ENCODE measurements around the gene TRANK1. TPM values are rescaled to one million over a fixed set of nuclear protein-coding genes. Genes with fewer than 3 reads are reported as not detected.

TRANK1 gene
- total RNA-seq, 1 experiment from 2014 or later = 10.5 TPM

- TF ChIP-seq ELF4 (CRISPR knock-in tag; IDR thresholded peaks at IDR 0.05; ENCODE audit: low read depth) = no peak
These were observed 94.1 kb downstream of the TRANK1 start (continued) for GRCh38 chr3:36850743-36851142.

DNA sequence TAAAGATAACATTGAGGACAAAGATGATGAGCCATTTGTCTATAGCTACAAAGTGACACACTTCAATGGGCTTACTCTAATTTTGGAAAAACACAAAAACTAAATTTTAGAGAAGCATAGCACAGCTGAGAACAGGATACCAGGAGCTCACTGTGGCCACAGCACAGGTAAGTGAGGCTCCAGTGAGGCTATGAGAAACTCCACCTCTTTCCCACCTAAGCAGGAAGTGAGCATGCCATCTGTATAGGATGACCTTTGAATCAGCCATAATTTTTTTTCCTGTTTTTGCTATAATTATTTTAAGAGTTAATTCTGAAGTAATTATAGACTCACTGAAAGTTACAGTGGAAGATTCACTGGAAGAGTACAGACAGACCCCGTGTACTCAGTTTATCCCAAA, 98.4 kb downstream of the TRANK1 start:
- no peak for ATAC-seq
- no peak overlapping the region for H3K4me3 Mint-ChIP-seq
- peaks cover 15% of the 10 kb centered on the region for H3K9me3 Mint-ChIP-seq
- ChIA-PET CTCF (no interaction called here), POLR2A (no interaction called here)
- peaks cover 14% of the 10 kb centered on the region for H3K36me3 Mint-ChIP-seq
- no peaks in the 10 kb centered on the region; the same call in 1 of the 2 replicates for H3K4me1 Mint-ChIP-seq
- no peak overlapping the region for H3K27ac Mint-ChIP-seq
- TF ChIP-seq NR3C1 (CRISPR knock-in tag; conservative IDR thresholded peaks at IDR 0.05; ENCODE audit: low read depth) (no peak), E2F5 (CRISPR knock-in tag; IDR thresholded peaks at IDR 0.05) (no peak), FOXJ3 (CRISPR knock-in tag; IDR thresholded peaks at IDR 0.05; ENCODE audit: borderline replicate concordance) (no peak), ETV6 (CRISPR knock-in tag; IDR thresholded peaks at IDR 0.05) (no peak), TCF7 (CRISPR knock-in tag; IDR thresholded peaks at IDR 0.05; ENCODE audit: low read depth) (no peak), FOXK1 (CRISPR knock-in tag; IDR thresholded peaks at IDR 0.05) (no peak), ZNF671 (CRISPR knock-in tag; IDR thresholded peaks at IDR 0.05) (no peak), JUN (CRISPR knock-in tag; IDR thresholded peaks at IDR 0.05) (no peak), ZNF532 (CRISPR knock-in tag; IDR thresholded peaks at IDR 0.05; ENCODE audit: borderline replicate concordance) (no peak)
- TF ChIP-seq, protein P1, sequence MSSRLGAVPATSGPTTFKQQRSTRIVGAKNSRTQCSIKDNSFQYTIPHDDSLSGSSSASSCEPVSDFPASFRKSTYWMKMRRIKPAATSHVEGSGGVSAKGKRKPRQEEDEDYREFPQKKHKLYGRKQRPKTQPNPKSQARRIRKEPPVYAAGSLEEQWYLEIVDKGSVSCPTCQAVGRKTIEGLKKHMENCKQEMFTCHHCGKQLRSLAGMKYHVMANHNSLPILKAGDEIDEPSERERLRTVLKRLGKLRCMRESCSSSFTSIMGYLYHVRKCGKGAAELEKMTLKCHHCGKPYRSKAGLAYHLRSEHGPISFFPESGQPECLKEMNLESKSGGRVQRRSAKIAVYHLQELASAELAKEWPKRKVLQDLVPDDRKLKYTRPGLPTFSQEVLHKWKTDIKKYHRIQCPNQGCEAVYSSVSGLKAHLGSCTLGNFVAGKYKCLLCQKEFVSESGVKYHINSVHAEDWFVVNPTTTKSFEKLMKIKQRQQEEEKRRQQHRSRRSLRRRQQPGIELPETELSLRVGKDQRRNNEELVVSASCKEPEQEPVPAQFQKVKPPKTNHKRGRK (CRISPR knock-in tag; IDR thresholded peaks at IDR 0.05; ENCODE audit: borderline replicate concordance) = no peak
- TF ChIP-seq, protein P2, sequence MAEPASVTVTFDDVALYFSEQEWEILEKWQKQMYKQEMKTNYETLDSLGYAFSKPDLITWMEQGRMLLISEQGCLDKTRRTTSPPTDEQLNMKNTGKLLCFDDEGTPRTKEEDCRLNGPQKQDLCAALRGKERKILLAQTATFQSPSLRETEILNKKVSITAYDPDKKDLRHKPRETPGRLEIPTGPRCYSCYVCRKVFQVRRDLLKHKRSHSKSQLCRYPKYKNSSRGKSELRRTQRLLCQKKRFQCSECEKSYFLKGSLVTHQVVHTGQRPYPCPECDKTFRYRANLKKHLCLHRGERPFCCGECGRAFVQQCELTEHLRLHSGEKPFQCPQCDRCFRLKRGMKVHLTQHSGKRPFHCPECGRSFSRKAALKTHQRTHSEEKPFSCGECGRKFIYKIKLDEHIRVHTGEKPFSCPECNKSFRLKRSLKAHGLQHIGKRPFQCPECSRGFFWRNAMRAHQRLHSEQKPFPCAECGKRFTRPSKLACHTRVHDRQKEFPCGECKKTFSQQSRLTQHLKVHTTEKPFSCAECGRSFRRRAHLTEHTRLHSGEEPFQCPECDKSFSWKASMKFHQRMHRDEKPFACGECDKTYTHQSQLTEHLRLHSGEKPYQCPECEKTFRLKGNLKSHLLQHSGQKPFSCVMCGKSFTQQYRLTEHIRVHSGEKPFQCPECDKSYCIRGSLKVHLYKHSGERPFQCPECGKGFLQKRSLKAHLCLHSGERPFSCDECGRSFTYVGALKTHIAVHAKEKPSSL (CRISPR knock-in tag; conservative IDR thresholded peaks at IDR 0.05) = no peak
- DNase-seq (ENCODE audit: low spot score) = no peak
- no peaks in the 10 kb centered on the region for H3K27me3 Mint-ChIP-seq (ENCODE audit: low read depth)

- ChIA-PET POLR2A (no interaction called here), CTCF (interaction anchor here (0.7 to 1.7 kb wide), 4 partner anchors 51 to 869 kb away, joined by 3 to 7 read pairs (median 4); no protein-coding TSS in a partner anchor)
- ATAC-seq (peak; percentile 98), DNase-seq (ENCODE audit: low spot score) (peak; percentile 81)
- peaks cover 24% of the 10 kb centered on the region for H3K36me3 Mint-ChIP-seq
- H3K9me3 Mint-ChIP-seq = peaks cover 23% of the 10 kb centered on the region
- no peak overlapping the region for H3K27ac Mint-ChIP-seq
- no peaks in the 10 kb centered on the region; the same call in 1 of the 2 replicates for H3K4me1 Mint-ChIP-seq
- H3K4me3 Mint-ChIP-seq = no peak overlapping the region
- no peaks in the 10 kb centered on the region for H3K27me3 Mint-ChIP-seq (ENCODE audit: low read depth)
- TF ChIP-seq ZNF263 (CRISPR knock-in tag; IDR thresholded peaks at IDR 0.05; ENCODE audit: low read depth) (no peak), ZNF138 (CRISPR knock-in tag; conservative IDR thresholded peaks at IDR 0.05) (no peak), ZNF232 (CRISPR knock-in tag; IDR thresholded peaks at IDR 0.05) (no peak), NFE2L1 (CRISPR knock-in tag; IDR thresholded peaks at IDR 0.05) (peak; percentile 100)
- TF ChIP-seq, protein P3, sequence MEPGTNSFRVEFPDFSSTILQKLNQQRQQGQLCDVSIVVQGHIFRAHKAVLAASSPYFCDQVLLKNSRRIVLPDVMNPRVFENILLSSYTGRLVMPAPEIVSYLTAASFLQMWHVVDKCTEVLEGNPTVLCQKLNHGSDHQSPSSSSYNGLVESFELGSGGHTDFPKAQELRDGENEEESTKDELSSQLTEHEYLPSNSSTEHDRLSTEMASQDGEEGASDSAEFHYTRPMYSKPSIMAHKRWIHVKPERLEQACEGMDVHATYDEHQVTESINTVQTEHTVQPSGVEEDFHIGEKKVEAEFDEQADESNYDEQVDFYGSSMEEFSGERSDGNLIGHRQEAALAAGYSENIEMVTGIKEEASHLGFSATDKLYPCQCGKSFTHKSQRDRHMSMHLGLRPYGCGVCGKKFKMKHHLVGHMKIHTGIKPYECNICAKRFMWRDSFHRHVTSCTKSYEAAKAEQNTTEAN (CRISPR knock-in tag; IDR thresholded peaks at IDR 0.05) = no peak
- TF ChIP-seq, protein P4, sequence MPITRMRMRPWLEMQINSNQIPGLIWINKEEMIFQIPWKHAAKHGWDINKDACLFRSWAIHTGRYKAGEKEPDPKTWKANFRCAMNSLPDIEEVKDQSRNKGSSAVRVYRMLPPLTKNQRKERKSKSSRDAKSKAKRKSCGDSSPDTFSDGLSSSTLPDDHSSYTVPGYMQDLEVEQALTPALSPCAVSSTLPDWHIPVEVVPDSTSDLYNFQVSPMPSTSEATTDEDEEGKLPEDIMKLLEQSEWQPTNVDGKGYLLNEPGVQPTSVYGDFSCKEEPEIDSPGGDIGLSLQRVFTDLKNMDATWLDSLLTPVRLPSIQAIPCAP (CRISPR knock-in tag; IDR thresholded peaks at IDR 0.05) = no peak
- TF ChIP-seq, protein P5, sequence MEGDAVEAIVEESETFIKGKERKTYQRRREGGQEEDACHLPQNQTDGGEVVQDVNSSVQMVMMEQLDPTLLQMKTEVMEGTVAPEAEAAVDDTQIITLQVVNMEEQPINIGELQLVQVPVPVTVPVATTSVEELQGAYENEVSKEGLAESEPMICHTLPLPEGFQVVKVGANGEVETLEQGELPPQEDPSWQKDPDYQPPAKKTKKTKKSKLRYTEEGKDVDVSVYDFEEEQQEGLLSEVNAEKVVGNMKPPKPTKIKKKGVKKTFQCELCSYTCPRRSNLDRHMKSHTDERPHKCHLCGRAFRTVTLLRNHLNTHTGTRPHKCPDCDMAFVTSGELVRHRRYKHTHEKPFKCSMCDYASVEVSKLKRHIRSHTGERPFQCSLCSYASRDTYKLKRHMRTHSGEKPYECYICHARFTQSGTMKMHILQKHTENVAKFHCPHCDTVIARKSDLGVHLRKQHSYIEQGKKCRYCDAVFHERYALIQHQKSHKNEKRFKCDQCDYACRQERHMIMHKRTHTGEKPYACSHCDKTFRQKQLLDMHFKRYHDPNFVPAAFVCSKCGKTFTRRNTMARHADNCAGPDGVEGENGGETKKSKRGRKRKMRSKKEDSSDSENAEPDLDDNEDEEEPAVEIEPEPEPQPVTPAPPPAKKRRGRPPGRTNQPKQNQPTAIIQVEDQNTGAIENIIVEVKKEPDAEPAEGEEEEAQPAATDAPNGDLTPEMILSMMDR (IDR thresholded peaks at IDR 0.05) = peak; percentile 63
These were observed 101.5 kb downstream of the TRANK1 start for GRCh38 chr3:36843065-36844051.

Data from WTC11 (cell line).